SKM-1 treated with dmso at 0.1 percent for 144 hours (cell line): ENCODE results near the gene C3orf20.
"Not testable (repeated sequence)": the region's sequence is repeated elsewhere in the genome, so short reads cannot be mapped to it uniquely, and the experiment has no call there.

ENCODE experiments used
- DNase-seq: peaks from one replicate; lab custom pipeline; 2025; ENCODE audit not compliant: unreplicated experiment; lab: John Stamatoyannopoulos, UW

The C3orf20 gene

GRCh38 chr3:14793858-14794234 lies 118.9 kb downstream of the C3orf20 start:
- no peak for DNase-seq

GRCh38 chr3:14794435-14794834 lies 119.5 kb downstream of the C3orf20 start:
- DNase-seq, result no peak

DNA sequence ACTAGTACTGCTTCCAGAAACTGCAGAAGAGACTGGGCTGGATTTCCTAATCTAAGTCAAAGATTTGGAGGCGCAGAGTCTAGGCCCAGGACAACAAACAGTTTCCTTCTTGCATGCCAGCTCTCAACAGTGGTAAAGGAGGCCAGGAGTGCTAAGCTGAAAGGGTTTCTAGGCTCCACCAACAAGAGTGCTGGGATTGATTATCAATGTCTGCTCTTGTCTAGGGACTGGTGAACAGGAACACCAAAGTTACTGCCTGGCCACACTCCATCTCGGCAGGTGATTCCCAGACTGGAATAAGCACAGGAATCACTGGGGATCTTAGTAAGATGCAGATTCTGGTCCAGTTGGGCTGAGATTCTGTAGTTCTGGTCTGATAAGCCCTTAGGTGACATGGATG lies 121.1 kb downstream of the C3orf20 start:
- no peak for DNase-seq

- DNase-seq, result no peak
Observed at GRCh38 chr3:14796403-14797077, 121.6 kb downstream of the C3orf20 start.

GRCh38 chr3:14797731-14798130 lies 122.8 kb downstream of the C3orf20 start:
- no peak for DNase-seq

DNA sequence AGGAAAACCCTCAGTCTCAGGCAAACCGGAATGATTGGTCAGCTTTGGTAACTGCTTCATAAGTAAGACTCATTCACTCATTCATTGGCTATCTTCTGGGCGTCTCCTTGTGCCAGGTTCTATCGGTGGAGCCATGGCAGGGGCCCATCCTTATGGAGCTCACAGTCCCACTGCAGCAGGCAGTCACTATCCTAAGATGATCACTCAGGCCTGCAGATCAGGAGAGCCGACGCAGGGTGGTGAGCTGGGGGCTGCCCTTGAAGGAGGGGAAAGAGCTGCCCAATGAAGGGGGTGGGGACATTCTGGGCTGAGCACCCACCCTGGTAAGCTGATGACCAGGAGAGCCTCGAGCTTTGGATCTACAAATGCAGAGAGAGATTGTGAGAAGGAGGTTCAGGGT lies 123.3 kb downstream of the C3orf20 start:
- no peak for DNase-seq

DNA sequence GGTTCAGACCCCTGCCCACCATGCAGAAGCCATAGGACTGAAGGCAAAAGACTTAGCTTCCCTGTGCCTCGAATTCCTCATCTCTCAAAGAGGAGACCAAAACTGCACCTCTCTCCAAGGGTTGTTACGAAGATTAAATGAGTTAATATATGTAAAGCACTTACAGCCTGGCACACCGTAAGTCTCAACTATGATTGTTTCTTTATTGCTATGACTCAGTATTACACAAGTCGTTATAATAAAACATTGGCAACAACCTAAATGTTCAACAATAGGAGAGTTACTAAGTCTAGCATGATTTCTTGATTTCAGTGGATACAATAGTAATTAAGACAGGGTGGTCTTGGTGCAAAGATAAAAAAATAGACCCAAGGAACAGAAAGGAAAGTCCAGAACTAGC lies 124.2 kb downstream of the C3orf20 start:
- no peak for DNase-seq

GRCh38 chr3:14801031-14801430 lies 126.1 kb downstream of the C3orf20 start:
- DNase-seq, result no peak

DNA sequence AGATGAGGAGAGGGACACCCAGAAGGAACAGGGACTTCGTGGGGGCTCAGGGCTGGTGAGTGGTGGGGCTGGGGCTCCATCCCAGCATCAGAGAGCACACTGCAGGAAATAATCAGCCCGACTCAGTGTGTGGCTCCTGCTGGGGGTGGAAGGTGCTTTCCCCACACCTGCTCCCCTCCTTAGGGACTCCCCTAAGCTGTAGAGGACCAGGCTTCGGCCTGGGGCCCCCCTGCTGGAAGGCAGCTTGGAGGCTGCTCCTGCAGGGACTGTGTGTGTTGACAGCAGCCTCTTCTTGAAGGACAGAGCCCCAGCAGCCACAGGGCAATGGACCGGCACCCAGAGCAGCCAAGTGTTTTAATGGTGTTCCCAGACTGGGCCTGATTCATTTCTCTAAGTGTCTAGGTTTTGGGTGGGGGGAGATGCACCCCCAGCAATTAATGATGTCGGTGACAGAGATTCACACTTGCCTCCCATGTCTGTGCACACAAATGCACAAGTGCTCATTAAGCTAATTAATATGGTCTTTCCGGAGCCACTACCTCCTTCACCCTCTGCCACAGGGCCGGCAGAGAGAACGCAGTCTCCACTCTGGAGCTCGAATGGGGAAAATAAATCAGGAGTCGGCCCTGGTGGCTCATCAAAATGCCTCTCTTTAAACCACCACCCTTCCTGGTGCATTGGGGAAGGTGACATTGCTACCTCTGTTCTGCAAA lies 126.9 kb downstream of the C3orf20 start:
- no peak for DNase-seq

- no peak for DNase-seq
Observed at GRCh38 chr3:14802381-14802731, 127.4 kb downstream of the C3orf20 start.

DNA sequence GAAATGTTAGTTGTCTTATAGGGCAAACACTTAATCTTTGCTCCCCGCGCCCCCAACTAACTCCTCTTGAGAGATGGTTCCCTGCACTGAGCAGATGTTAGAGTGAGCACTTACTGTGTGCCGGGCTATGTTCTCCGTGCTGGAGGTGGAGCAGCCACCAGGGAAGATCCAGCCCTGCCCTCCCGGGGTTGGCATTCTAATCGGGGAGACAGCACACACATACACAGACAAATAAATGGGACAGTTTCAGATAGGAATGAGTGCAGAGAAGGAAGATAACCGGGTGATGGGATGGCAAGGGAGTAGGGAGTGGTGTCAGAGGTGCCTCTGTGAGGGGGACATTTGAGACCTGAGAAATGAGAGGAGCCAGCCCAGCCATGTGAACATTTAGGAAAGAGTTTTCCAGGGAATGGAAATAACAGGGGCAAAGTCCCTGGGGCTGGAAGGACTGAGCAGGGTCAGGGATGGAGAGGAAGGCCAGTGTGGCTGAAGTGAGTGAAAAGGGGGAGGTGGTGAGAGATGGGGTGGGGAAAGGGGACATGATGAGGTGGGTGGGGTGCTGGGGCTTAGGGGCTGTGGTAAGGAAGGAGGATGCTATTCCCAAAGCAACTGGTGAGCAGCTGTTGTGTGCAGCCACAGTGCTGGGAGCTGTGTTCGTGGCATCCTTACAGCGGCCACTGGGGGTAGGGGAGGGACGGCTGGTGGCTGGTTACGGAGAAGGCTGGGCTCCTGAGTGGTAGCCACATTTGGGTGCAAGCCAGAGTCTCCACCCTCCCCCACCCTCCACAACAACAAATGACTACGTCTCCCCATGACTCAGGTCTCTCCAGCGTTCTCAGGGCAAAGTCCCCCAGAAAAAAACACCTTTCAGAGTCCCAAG lies 128.4 kb downstream of the C3orf20 start:
- DNase-seq, result no peak

- no peak for DNase-seq
Observed at GRCh38 chr3:14803981-14804834, 129.3 kb downstream of the C3orf20 start.

- no peak for DNase-seq
Observed at GRCh38 chr3:14804835-14805780, 130.2 kb downstream of the C3orf20 start.

DNA sequence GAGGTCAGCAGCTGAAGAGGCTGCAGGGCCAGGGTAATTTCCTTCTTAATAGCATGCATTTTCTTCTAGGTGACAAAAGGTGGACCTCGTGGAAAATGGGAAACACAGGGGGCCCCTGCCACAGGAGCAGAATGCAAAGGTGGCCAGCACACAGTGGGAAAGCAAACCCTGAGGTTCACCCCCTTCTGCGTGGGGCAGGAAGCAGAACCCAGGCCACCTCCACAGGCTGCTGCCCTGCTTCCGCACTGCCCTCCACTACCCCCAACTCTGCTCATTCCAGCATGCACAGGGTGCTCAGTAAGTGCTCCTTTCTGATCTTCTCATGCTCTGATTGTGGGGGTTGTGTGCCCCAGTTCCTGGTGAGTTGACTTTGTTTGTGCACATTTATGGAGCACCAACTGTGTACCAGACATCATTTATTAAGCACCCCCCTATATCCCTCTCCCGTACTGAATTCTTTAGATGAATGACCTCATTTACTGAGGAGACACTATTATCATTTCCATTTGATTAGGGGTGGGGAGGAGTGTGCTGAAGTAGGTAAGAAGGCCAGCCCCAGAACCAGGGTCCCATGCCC lies 131.1 kb downstream of the C3orf20 start:
- DNase-seq, result no peak

DNA sequence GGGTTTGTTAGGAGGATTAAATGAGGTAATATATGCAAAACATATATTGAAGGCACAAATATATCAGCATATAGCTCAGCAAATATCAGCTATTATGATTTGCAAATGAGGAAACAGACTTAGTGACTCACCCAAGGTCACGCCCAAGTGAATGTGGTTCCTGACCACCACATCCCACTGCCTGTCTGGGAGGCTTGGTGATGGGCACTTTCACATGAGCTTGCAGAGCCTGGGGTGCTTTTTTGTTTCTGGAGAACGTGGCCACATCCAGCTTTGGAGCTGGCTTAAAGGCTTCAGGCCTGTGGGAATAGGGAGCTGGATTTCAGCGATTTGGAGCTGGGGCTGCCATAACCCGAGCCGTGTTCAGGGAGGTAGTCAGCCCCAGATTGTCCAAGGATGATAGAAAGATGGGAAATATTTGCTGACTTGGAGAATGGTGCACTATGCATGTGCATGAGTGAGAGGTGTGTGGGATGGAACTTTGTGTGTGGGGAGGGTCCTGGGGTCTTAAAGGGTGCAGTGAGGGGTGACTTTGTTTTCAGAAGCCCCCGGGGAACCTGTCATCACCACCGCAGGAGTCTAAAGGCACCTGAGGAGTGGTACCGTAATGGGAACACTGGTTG lies 131.8 kb downstream of the C3orf20 start:
- peak; percentile 37 for DNase-seq

DNA sequence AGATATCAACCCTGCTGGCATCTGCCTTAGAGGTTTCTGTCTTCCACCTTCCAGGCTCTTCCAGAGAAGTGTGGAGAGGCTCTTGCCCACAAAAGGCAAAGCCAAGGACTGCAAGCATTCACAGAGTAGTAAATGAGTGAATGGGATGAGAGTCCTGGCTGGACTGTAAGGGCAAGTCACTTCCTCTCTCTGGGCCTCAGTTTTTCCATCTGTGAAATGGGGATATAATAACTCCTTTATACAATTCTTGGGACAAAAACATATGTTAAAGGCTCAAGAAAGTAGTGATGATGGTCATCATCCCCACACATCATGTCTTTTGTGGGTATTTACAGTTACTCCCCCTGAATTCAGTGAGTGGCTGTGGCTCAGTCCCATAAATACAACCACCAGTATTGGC lies 133.1 kb downstream of the C3orf20 start:
- DNase-seq, result no peak

- no peak for DNase-seq
Observed at GRCh38 chr3:14808502-14809266, 133.7 kb downstream of the C3orf20 start.

DNA sequence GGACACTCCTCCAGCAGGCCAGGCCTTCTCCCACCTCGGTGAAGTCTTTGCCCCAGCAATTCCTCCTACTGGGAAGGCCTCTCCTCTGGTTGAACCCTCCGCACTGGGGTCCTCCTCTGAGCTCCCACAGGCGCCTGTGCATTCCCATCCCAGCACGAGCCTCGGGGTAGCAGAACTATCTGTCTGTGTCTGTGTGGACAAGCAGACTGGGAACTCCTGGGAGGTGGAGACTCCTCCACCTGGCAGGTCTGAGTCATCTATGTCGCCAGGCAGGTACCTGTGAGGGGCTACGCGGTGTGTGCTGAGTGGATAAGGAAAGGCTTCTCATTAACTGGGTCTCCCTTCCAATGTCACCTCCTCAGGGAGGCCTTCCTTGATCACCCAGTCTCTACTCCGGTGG lies 134.7 kb downstream of the C3orf20 start:
- not testable (repeated sequence) for DNase-seq
